H1 (cell line): Measurements from ENCODE around the gene DMAC1. TPM values are rescaled to one million over a fixed set of nuclear protein-coding genes. Genes with fewer than 3 reads are reported as not detected.

Experiments used
- CTCF ChIA-PET: fragments of 300-600 bp; sonication (Branson Sonifier 250); formaldehyde crosslinking; loops from one replicate; lab custom pipeline; 2021; ENCODE audit not compliant: partially characterized antibody; lab: Charles Lee
- POLR2A ChIA-PET: fragments of 300-600 bp; sonication (Branson Sonifier 250); formaldehyde crosslinking; loops from one replicate; lab custom pipeline; 2021; ENCODE audit warnings: inconsistent platforms; ENCODE audit not compliant: partially characterized antibody; lab: Charles Lee
- DNase-seq, 2 experiments: peaks; one replicate each; pipeline versions ENCODE4 v3.0.0 to v3.0.0-alpha.2; 2010 to 2022; ENCODE audit warnings: low spot score in 2 of 2, low read depth in 1 of 2, mixed read lengths in 1 of 2
- FAIRE-seq: peaks from 2 replicates; lab custom pipeline; 2011; peaks lifted over from hg19 to GRCh38; lab: Jason Lieb, UNC
- H2AFZ ChIP-seq: 2 replicates; pipeline ENCODE4 v1.8.1; 2012; ENCODE audit warnings: low read length, inconsistent platforms
- H2AK5ac ChIP-seq: 2 replicates; pipeline ENCODE4 v1.6.1; 2013; ENCODE audit warnings: low read depth, low read length
- H2BK120ac ChIP-seq: replicated peaks from 2 replicates; pipeline ENCODE3; 2013; ENCODE audit warnings: low read depth, low read length, inconsistent platforms
- H2BK12ac ChIP-seq: 2 replicates; pipeline ENCODE4 v1.6.1; 2013; ENCODE audit warnings: low read depth, low read length
- H2BK15ac ChIP-seq: 2 replicates; pipeline ENCODE4 v1.6.1; 2013; ENCODE audit warnings: low read length
- H2BK20ac ChIP-seq: 2 replicates; pipeline ENCODE4 v1.6.1; 2013; ENCODE audit warnings: low read length
- H2BK5ac ChIP-seq: 2 replicates; pipeline ENCODE4 v1.6.1; 2013; ENCODE audit warnings: low read depth, low read length
- H3K14ac ChIP-seq: 2 replicates; pipeline ENCODE4 v1.6.1; 2013; ENCODE audit warnings: inconsistent platforms; ENCODE audit not compliant: insufficient read length
- H3K18ac ChIP-seq: 2 replicates; pipeline ENCODE4 v1.6.1; 2013; ENCODE audit warnings: low read length; ENCODE audit errors: extremely low read depth
- H3K23ac ChIP-seq: 2 replicates; pipeline ENCODE4 v1.6.1; 2013; ENCODE audit warnings: inconsistent platforms; ENCODE audit not compliant: insufficient read length
- H3K23me2 ChIP-seq: 2 replicates; pipeline ENCODE4 v1.6.1; 2013; ENCODE audit warnings: low read depth, low read length
- H3K27ac ChIP-seq: 2 replicates; pipeline ENCODE4 v1.6.1; 2011; ENCODE audit warnings: low read depth, low read length, inconsistent platforms
- H3K27me3 ChIP-seq, 4 experiments: replicated peaks in 1 of 4; 1 replicate in 1 of 4; 2 replicates in 3 of 4; pipeline versions ENCODE4 v1.6.1 to v1.8.1; 2011 to 2013; ENCODE audit warnings: low read length in 3 of 4, mild to moderate bottlenecking in 3 of 4, inconsistent platforms in 2 of 4, mixed read lengths in 2 of 4, moderate library complexity in 1 of 4; ENCODE audit not compliant: control insufficient read depth in 3 of 4, insufficient read depth in 3 of 4; ENCODE audit errors: extremely low read depth in 1 of 4
- H3K36me3 ChIP-seq, 4 experiments: 2 replicates each; pipeline versions ENCODE4 v1.6.1 to v1.8.1; 2011 to 2013; ENCODE audit warnings: mild to moderate bottlenecking in 4 of 4, low read length in 3 of 4, moderate library complexity in 2 of 4, control low read depth in 1 of 4, inconsistent platforms in 1 of 4; ENCODE audit not compliant: insufficient read depth in 4 of 4, control insufficient read depth in 2 of 4
- H3K4ac ChIP-seq: replicated peaks from 2 replicates; pipeline ENCODE3; 2013; ENCODE audit warnings: low read length, low read depth, mixed read lengths, inconsistent platforms; ENCODE audit not compliant: insufficient read length
- H3K4me1 ChIP-seq, 4 experiments: replicated peaks in 1 of 4; 1 replicate in 1 of 4; 2 replicates in 3 of 4; pipeline versions ENCODE4 v1.6.1 to v1.8.1; 2011 to 2013; ENCODE audit warnings: low read length in 3 of 4, inconsistent platforms in 2 of 4, mixed read lengths in 1 of 4; ENCODE audit not compliant: insufficient read depth in 4 of 4, control insufficient read depth in 3 of 4
- H3K4me2 ChIP-seq, 2 experiments: 2 replicates each; pipeline versions ENCODE4 v1.6.1 to v1.8.1; 2011 to 2013; ENCODE audit warnings: low read depth in 2 of 2, low read length in 2 of 2, control low read depth in 1 of 2, inconsistent platforms in 1 of 2, mild to moderate bottlenecking in 1 of 2; ENCODE audit not compliant: insufficient read depth in 1 of 2
- H3K4me3 ChIP-seq, 4 experiments: fragments of 200-600, 300-600 bp in 1 of 4; sonication (generic), shearing (Covaris generic), sonication (Bioruptor Twin) in 1 of 4; 2 replicates each; pipeline versions ENCODE4 v1.5.1 to v1.8.1; 2011 to 2016; ENCODE audit warnings: low read length in 4 of 4, low read depth in 3 of 4, control low read depth in 2 of 4, inconsistent platforms in 2 of 4, mild to moderate bottlenecking in 2 of 4, mixed read lengths in 1 of 4, moderate library complexity in 1 of 4; ENCODE audit not compliant: insufficient read depth in 2 of 4; ENCODE audit errors: extremely low read depth in 1 of 4
- H3K56ac ChIP-seq: replicated peaks from 2 replicates; pipeline ENCODE3; 2013; ENCODE audit warnings: low read depth, mild to moderate bottlenecking, mixed read lengths, low read length, inconsistent platforms; ENCODE audit not compliant: insufficient read length
- H3K79me1 ChIP-seq: 2 replicates; pipeline ENCODE4 v1.6.1; 2013; ENCODE audit warnings: low read depth, low read length, control low read depth
- H3K79me2 ChIP-seq, 2 experiments: 2 replicates each; pipeline versions ENCODE4 v1.6.1 to v1.8.1; 2012 to 2013; ENCODE audit warnings: low read length in 2 of 2, mild to moderate bottlenecking in 2 of 2, inconsistent platforms in 1 of 2; ENCODE audit not compliant: insufficient read depth in 2 of 2, control insufficient read depth in 1 of 2
- H3K9ac ChIP-seq, 4 experiments: replicated peaks in 1 of 4; 1 replicate in 1 of 4; 2 replicates in 3 of 4; pipeline versions ENCODE4 v1.6.1 to v1.8.1; 2011 to 2013; ENCODE audit warnings: low read depth in 3 of 4, low read length in 3 of 4, control low read depth in 2 of 4, mild to moderate bottlenecking in 2 of 4, moderate library complexity in 2 of 4, inconsistent platforms in 1 of 4; ENCODE audit errors: extremely low read depth in 1 of 4
- H3K9me3 ChIP-seq, 2 experiments: 2 replicates each; pipeline versions ENCODE4 v1.6.1 to v1.8.1; 2012 to 2013; ENCODE audit warnings: mild to moderate bottlenecking in 2 of 2, moderate library complexity in 2 of 2, control low read depth in 1 of 2, inconsistent platforms in 1 of 2, low read depth in 1 of 2, low read length in 1 of 2, mixed read lengths in 1 of 2; ENCODE audit not compliant: insufficient read depth in 2 of 2
- H4K20me1 ChIP-seq, 2 experiments: replicated peaks in 1 of 2; 2 replicates each; pipeline versions ENCODE3 to v1.8.1; 2011 to 2013; ENCODE audit warnings: inconsistent platforms in 2 of 2, low read length in 2 of 2, mild to moderate bottlenecking in 1 of 2; ENCODE audit not compliant: insufficient read depth in 2 of 2, control insufficient read depth in 1 of 2
- H4K5ac ChIP-seq: 2 replicates; pipeline ENCODE4 v1.6.1; 2013; ENCODE audit warnings: low read length, low read depth, mixed read lengths, inconsistent platforms; ENCODE audit not compliant: insufficient read length
- H4K8ac ChIP-seq: 2 replicates; pipeline ENCODE4 v1.8.0; 2013; ENCODE audit warnings: mild to moderate bottlenecking, moderate library complexity, low read length, inconsistent platforms; ENCODE audit not compliant: insufficient read depth; ENCODE audit errors: extremely low read depth
- H4K91ac ChIP-seq: replicated peaks from 2 replicates; pipeline ENCODE3; 2013; ENCODE audit warnings: low read length, mixed read lengths, inconsistent platforms; ENCODE audit not compliant: insufficient read length
- BCL11A ChIP-seq, 2 experiments: IDR thresholded peaks; one replicate each; pipeline ENCODE4 v1.6.1; 2011; ENCODE audit warnings: low read depth in 2 of 2, low read length in 2 of 2, mild to moderate bottlenecking in 2 of 2
- CBX5 ChIP-seq: fragments of 300-800, 300-1000 bp; sonication (generic); IDR thresholded peaks from 2 replicates; pipeline ENCODE4 v1.7.1; 2016; ENCODE audit warnings: antibody characterized with exemption, low read length, low read depth
- CREB1 ChIP-seq: IDR thresholded peaks from 2 replicates; pipeline ENCODE4 v1.6.1; 2012; ENCODE audit warnings: inconsistent platforms
- HDAC6 ChIP-seq: IDR thresholded peaks from one replicate; pipeline ENCODE4 v1.7.1; 2012; ENCODE audit warnings: low read depth, mild to moderate bottlenecking, inconsistent platforms, low read length, moderate library complexity
- POU5F1 ChIP-seq: IDR thresholded peaks from 2 replicates; pipeline ENCODE4 v1.6.1; 2011; ENCODE audit warnings: low read depth, mild to moderate bottlenecking, low read length, moderate library complexity
- RXRA ChIP-seq: IDR thresholded peaks from 2 replicates; pipeline ENCODE4 v1.6.1; 2011; ENCODE audit warnings: low read depth, mild to moderate bottlenecking, low read length, moderate library complexity; ENCODE audit not compliant: insufficient read depth
- SIN3A ChIP-seq, 2 experiments: IDR thresholded peaks in 1 of 2; conservative IDR thresholded peaks in 1 of 2; 2 replicates each; pipeline ENCODE4 v1.6.1; 2011 to 2012; ENCODE audit warnings: low read length in 2 of 2, improper control_type of control experiment in 1 of 2, low read depth in 1 of 2, mild to moderate bottlenecking in 1 of 2
- SUZ12 ChIP-seq: fragments of 200-600 bp; sonication (generic); IDR thresholded peaks from 2 replicates; pipeline ENCODE4 v1.6.1; 2012; ENCODE audit warnings: mild to moderate bottlenecking, inconsistent platforms, low read length, moderate library complexity, mixed read lengths
- TBP ChIP-seq: IDR thresholded peaks from 2 replicates; pipeline ENCODE4 v1.6.1; 2011; ENCODE audit warnings: low read depth, low read length, improper control_type of control experiment
- ZNF274 ChIP-seq: IDR thresholded peaks from 2 replicates; pipeline ENCODE4 v1.7.0; 2012; ENCODE audit warnings: low read length, borderline replicate concordance; ENCODE audit errors: extremely low read depth
- polyA plus RNA-seq, 7 experiments: library from polyadenylated mRNA; depleted of rRNA in 3 of 7; stranded (reverse) in 5 of 7; unstranded in 2 of 7; fragments of >200 nt in 5 of 7; fragments of 200-250 nt in 2 of 7; gene quantifications; 1 replicate in 5 of 7; 2 replicates in 1 of 7; 4 replicates in 1 of 7; pipeline versions ENCODE4 v1.2.1 to v1.2.3, GENCODE V29; 2011 to 2013; ENCODE audit warnings: missing spikeins in 2 of 7, mixed read lengths in 2 of 7
- total RNA-seq: library from RNA; stranded (reverse); fragmentation: NEBNext Ultra II Directional; extraction: Animal tissue kit (Norgen Biotek cat#: 25700); gene quantifications from 2 replicates; pipeline ENCODE4 v1.2.1, GENCODE V29; 2021
- TF ChIP-seq, protein P1 (sequence below): IDR thresholded peaks from 2 replicates; pipeline ENCODE4 v1.6.1; 2012; ENCODE audit warnings: low read length, inconsistent platforms
- TF ChIP-seq, protein P2 (sequence below): IDR thresholded peaks from 2 replicates; pipeline ENCODE4 v1.6.1; 2011; ENCODE audit warnings: low read length, improper control_type of control experiment

Gene DMAC1
- total and polyA plus RNA-seq, 2 of the 8 experiments (the other 6 are each of a cell fraction or from before 2014, with no cell fraction given) = 30.4 to 89.4 TPM

DNA sequence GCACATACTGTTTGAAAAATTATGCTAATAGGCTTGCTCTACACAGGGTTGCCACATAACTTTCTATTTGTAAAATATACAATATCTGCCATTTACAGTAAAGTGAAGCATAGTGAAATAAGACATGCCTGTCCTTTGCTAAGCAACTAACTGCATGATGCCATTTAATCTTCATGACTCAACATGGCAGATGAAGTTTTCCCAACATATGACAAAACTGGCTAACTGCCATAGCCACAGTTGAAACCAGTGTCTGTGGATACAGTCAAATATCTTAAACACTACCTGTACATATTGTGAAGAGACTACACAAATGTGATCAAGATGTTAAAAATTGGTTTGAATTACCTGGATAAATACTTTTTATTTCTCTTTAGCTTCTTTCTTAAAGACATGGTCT is 3.1 kb upstream of the DMAC1 start:
- POLR2A ChIA-PET = no interaction called here
- H4K8ac ChIP-seq = no peak overlapping the region
- peaks cover 0 to 14% of the 10 kb centered on the region in 2 experiments; a peak in 2 of 4 replicates for H3K79me2 ChIP-seq
- H3K4me3 ChIP-seq = no peak overlapping the region
- H3K18ac ChIP-seq = no peak overlapping the region
- no peaks in the 10 kb centered on the region; the same call in 1 of the 2 replicates for H3K79me1 ChIP-seq
- no peaks in the 10 kb centered on the region for H3K23me2 ChIP-seq
- H3K9ac ChIP-seq = no peak overlapping the region
- H2AK5ac ChIP-seq = no peak overlapping the region
- no peaks in the 10 kb centered on the region for H4K20me1 ChIP-seq
- no peak overlapping the region for H2BK120ac ChIP-seq
- H3K4me1 ChIP-seq = peaks cover 0 to 3% (median 1%) of the 10 kb centered on the region in 4 experiments; a peak in 2 of 7 replicates
- no peak overlapping the region for H4K5ac ChIP-seq
- H2BK20ac ChIP-seq = no peak overlapping the region
- H2AFZ ChIP-seq = no peak overlapping the region
- H3K27ac ChIP-seq = no peak overlapping the region
- no peak overlapping the region for H3K4me2 ChIP-seq
- no peak overlapping the region for H3K14ac ChIP-seq
- H3K4ac ChIP-seq = no peak overlapping the region
- no peak overlapping the region for H4K91ac ChIP-seq
- no peak overlapping the region for H2BK12ac ChIP-seq
- H3K9me3 ChIP-seq = no peaks in the 10 kb centered on the region
- no peaks in the 10 kb centered on the region for H3K27me3 ChIP-seq
- no peak overlapping the region for H3K23ac ChIP-seq
- CTCF ChIA-PET = no interaction called here
- peaks cover 0 to 6% (median 0%) of the 10 kb centered on the region in 4 experiments; a peak in 1 of 8 replicates for H3K36me3 ChIP-seq
- H2BK15ac ChIP-seq = no peak overlapping the region
- FAIRE-seq = no peak
- no peak overlapping the region for H2BK5ac ChIP-seq
- no peak overlapping the region for H3K56ac ChIP-seq
- DNase-seq = no peak
- TF ChIP-seq SUZ12 = no peak
- TF ChIP-seq RXRA = no peak
- no peak for TF ChIP-seq BCL11A (IDR thresholded peaks at IDR 0.05; ENCODE audit: low read depth in 2 of 2, low read length in 2 of 2)
- no peak for TF ChIP-seq TBP
- no peak for TF ChIP-seq CREB1
- TF ChIP-seq, protein P1, sequence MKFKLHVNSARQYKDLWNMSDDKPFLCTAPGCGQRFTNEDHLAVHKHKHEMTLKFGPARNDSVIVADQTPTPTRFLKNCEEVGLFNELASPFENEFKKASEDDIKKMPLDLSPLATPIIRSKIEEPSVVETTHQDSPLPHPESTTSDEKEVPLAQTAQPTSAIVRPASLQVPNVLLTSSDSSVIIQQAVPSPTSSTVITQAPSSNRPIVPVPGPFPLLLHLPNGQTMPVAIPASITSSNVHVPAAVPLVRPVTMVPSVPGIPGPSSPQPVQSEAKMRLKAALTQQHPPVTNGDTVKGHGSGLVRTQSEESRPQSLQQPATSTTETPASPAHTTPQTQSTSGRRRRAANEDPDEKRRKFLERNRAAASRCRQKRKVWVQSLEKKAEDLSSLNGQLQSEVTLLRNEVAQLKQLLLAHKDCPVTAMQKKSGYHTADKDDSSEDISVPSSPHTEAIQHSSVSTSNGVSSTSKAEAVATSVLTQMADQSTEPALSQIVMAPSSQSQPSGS = no peak
- no peak for TF ChIP-seq POU5F1
- no peak for TF ChIP-seq SIN3A (conservative IDR thresholded peaks at IDR 0.05 in 1 of 2, IDR thresholded peaks at IDR 0.05 in 1 of 2; ENCODE audit: low read depth in 1 of 2, low read length in 2 of 2)
- no peak for TF ChIP-seq HDAC6
- TF ChIP-seq, protein P2, sequence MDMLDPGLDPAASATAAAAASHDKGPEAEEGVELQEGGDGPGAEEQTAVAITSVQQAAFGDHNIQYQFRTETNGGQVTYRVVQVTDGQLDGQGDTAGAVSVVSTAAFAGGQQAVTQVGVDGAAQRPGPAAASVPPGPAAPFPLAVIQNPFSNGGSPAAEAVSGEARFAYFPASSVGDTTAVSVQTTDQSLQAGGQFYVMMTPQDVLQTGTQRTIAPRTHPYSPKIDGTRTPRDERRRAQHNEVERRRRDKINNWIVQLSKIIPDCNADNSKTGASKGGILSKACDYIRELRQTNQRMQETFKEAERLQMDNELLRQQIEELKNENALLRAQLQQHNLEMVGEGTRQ = no peak
- no peak for TF ChIP-seq ZNF274
- TF ChIP-seq CBX5 = no peak
